NCI-H226 (cell line): ENCODE data around the gene CES2.
"Not testable (repeated sequence)": the region's sequence is repeated elsewhere in the genome, so short reads cannot be mapped to it uniquely, and the experiment has no call there.

ENCODE experiments used
- DNase-seq: peaks from one replicate; pipeline ENCODE4 v3.0.0-alpha.2; 2015

Gene CES2, protein sequence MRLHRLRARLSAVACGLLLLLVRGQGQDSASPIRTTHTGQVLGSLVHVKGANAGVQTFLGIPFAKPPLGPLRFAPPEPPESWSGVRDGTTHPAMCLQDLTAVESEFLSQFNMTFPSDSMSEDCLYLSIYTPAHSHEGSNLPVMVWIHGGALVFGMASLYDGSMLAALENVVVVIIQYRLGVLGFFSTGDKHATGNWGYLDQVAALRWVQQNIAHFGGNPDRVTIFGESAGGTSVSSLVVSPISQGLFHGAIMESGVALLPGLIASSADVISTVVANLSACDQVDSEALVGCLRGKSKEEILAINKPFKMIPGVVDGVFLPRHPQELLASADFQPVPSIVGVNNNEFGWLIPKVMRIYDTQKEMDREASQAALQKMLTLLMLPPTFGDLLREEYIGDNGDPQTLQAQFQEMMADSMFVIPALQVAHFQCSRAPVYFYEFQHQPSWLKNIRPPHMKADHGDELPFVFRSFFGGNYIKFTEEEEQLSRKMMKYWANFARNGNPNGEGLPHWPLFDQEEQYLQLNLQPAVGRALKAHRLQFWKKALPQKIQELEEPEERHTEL

DNA sequence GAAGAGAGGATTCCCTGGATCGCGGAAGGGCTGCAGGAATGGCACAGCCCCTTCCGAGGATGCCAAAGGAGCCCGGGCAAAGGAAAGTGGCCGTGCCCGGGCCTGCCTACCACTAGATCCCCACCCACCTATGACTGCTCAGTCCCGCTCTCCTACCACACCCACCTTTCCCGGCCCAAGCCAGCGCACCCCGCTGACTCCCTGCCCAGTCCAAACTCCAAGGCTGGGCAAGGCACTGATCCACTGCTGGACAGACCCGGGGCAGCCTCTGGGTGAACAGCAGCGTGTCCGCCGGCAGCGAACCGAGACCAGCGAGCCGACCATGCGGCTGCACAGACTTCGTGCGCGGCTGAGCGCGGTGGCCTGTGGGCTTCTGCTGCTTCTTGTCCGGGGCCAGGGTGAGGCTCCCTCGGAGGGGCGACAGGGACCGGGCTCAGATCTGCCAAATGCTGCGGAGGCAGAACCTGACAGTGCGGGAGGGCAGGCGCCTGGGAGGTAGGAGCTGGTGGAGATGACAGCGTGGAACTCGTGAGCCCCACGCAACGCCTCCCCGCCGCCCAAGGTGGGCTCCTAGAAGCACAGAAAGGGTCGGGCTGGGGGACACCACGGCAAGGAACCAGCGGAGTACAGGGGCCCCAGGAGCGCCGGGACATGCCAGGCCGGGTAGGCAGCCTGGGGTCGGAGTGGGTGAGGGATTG, at the start of gene CES2:
Gene CES2, plus strand, starts transcription at position 203 of the 698 bp plus-strand sequence. Its CDS starts 120 bp downstream, at position 323.
- peak; percentile 57 for DNase-seq

DNA sequence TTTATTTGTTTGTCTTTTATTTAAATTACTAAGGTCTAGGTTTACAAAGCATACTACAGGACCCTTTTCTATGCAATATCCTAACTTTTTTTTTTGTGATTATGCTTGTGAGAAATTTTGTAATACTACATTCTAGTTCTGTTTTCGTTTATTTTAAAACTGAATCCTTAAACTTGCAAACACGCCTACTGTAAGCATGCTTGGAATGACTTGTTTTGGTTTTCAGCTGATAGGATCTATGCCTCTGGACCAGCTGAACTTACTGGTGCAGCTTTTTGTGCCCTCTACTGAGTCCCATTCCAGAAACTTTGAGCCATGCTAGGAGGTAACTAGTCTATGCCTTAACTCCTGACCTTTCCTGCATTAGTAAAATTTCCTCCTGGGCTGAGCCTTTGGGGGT, 49.0 kb upstream of the CES2 start:
- DNase-seq, result no peak

- DNase-seq, result no peak
Measured at GRCh38 chr16:66886914-66887313, 48.4 kb upstream of the CES2 start.

DNA sequence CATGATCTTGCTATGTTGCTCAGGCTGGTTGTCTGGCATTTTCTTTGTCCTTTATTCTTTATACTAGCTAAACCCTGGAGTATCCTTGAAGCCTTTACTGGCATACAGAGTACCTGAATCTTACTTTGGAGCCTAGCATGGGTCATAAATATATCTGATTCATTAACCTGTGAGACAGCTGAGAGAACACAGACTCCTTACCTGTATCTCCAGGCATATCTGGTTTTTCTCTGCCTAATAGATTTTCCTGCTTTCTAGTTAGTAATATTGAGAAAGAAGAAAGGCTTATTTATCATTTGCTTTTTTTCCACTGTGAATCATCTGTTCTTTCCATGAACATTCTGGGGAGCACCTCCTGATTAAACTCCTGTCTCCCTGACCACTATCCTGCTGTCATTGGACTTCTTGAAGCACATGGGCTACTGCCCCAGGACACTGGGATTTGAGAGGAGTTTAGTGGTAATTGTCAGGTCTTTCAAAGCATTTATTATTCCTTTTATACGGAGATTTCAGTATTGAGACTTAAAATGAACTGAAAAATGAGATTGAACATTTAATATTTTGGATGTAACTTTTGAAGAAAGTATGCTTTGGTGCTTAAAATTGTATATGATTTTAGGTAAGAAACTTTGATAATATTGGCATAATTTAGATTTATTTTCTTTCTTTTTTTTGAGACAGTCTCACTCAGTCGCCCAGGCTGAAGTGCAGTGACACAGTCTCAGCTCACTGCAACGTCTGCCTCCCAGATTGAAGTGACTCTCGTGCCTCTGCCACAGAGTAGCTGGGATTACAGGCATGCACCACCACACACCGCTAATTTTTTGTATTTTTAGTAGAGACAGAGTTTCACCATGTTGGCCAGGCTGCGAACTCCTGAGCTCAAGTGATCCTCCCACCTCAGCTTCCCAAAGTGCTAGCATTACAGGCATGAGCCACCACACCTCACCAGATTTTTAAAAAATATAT, 46.4 kb upstream of the CES2 start:
- DNase-seq, result no peak

- no peak for DNase-seq
Measured at GRCh38 chr16:66889622-66890021, 45.7 kb upstream of the CES2 start.

DNA sequence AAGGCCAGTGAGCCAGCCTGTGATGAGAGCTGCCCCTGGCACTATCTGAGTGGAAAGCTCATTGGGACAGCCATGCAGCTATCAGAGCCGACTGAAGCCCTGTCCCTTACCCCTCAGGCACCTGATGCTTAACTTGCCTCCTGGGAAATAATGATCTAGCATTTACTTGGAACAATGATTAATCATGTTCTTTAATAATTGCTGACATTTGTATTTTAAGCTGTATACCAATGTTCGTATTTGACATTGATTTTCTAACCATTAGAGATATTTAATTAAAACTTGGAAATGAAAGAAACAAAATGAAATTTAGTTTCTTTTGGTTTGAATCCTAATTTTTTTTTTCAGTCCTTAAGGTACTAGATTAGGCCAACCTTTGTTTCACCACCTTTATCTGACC, 44.5 kb upstream of the CES2 start:
- no peak for DNase-seq

DNA sequence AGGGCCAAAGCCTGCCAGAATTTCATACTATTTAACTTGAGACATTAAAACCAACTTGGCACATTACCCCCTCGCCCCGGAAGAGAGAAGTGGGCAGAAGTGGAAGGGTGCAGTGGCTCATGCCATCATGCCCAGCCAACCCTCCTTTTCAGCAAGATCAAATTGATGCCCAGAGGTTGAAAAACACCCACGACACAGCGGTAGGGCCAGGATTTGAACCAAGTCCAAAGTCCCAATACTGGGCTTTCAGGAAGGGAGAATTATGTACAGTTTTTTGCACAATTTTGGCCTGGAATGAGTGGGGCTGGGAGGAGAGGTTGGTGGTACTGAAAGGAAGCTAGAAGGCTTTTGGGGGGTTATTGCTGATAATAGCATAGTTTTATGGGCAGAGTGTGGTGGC, 44.0 kb upstream of the CES2 start:
- no peak for DNase-seq

GRCh38 chr16:66891797-66892196, 43.5 kb upstream of the CES2 start:
- no peak for DNase-seq

DNA sequence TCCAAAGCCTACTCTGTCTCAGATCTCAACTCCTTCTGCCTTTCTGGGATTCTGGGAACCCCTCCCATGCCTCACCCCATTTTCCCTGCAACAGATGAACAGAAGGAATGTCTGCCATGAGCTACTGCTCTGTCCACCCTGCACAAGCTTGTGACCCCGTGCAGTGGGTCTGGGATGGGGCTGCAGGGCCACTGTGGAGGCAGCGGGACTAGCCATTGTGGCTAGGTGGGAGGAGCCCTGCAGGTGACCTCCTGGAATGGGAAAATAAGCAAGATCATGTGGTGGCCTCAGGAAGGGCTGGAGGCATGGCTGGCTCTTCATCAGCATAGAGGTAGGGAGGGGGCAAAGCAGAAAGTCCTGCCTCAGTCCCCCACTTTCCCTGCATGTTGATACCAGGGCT, 41.3 kb upstream of the CES2 start:
- DNase-seq, result no peak

DNA sequence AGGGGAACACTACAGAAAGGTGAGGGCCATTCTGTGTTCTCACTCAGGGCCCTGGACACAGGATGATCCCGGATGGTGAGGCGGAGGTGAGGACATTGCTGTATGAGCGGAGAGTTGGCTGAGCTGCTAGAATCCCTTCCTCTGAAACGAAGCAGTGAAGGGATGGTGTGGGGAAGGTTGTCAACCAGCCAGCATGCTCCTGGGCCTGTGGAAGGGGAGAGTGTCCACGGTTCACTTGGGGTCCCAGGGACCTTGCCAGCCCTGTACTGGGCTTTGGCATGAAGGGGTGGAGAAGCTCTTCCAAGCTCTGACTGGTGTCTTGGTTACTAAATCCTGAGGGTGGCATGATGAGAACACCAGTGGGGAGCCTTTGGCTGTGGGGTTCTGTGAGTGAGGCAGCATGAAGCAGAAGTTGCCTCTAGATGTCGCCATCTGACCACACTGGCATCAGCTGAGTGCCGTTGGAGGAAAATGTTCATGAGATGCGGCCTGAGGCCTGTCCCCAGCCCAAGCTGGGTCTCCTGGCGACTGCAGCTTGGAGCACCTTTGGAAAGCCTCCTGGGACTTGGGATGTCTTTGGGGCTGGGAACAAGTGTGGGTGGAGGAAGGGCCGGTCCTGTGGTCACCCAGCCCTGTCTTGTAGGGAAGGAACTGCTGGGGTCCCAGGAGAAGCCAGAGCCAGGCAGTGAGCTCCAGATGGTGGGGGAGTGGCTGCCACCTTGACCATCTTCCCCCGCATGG, 40.2 kb upstream of the CES2 start:
- peak; percentile 50 for DNase-seq

DNA sequence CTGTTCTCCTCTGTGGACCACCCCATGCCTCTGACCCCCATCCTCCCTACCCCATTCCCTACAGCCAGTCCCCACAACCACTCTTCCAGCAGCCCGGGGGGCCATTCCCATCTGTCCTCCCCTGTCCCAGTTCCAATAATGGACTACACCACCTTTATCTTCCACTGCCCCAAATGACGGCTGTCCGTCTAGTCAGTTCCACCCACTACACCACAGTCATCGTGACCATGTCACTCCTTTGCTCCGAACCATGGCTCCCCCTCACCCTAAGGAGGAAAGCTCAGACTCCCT, 39.7 kb upstream of the CES2 start:
- DNase-seq, result no peak

- no peak for DNase-seq
Measured at GRCh38 chr16:66895999-66896398, 39.3 kb upstream of the CES2 start.

DNA sequence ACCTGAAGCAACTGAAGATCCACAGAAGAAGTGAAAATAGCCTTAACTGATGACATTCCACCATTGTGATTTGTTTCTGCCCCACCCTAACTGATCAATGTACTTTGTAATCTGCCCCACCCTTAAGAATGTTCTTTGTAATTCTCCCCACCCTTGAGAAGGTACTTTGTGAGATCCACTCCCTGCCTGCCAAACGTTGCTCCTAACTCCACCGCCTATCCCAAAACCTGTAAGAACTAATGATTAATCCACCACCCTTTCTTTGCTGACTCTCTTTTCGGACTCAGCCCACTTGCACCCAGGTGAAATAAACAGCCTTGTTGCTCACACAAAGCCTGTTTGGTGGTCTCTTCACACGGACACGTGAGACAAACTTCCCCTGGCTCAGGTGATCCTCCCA, 38.6 kb upstream of the CES2 start:
- DNase-seq, result not testable (repeated sequence)

- DNase-seq, result peak; percentile 41
Measured at GRCh38 chr16:66898207-66898606, 37.1 kb upstream of the CES2 start.

DNA sequence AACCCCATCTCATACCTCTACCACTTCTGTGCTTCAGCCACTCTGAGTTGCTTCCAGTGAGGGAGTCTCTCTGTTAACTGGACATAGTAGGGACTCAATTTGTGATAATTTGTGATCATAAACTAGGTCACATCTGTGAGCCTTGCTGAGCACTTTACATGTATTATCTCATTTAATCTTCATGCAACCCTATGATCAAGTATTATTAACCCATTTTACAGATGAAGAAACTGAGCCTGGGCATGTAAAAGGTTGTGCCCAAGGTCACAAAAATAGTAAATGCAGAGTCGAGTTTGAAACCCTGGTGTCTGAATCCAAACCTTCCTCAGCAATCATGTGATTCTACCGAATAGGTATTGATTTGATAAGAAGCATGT, 36.4 kb upstream of the CES2 start:
- DNase-seq, result no peak

DNA sequence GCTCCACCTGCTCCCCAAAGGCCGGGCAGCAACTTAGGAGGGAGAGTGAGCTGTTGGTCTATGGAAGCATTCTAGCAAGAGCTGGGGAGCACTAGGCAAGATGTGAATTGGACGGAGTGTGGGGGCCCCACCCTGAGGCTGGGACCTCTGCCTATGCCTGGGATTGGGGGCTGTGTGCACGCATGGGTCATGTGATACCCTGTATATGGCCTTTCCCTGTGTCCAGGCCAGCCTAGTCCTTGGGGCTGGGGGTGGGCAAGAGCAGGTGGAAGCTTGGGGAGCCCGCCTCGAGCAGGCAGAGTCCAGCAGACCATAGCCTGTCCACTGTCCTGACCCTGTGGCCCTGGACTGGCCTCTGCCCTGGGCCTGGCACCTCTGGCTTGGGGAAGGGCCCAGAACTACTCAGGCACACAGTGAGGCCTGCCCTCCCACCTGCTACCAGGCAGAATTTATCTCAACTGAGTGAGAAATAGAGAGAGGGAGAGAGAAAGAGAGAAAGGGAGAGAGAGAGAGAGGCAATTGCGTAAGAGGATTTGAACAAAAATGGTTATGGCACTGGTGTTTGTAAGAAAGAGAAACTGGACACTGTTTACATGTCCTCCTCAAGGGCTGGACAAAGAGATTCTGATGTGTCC, 35.9 kb upstream of the CES2 start:
- peak; percentile 49 for DNase-seq

DNA sequence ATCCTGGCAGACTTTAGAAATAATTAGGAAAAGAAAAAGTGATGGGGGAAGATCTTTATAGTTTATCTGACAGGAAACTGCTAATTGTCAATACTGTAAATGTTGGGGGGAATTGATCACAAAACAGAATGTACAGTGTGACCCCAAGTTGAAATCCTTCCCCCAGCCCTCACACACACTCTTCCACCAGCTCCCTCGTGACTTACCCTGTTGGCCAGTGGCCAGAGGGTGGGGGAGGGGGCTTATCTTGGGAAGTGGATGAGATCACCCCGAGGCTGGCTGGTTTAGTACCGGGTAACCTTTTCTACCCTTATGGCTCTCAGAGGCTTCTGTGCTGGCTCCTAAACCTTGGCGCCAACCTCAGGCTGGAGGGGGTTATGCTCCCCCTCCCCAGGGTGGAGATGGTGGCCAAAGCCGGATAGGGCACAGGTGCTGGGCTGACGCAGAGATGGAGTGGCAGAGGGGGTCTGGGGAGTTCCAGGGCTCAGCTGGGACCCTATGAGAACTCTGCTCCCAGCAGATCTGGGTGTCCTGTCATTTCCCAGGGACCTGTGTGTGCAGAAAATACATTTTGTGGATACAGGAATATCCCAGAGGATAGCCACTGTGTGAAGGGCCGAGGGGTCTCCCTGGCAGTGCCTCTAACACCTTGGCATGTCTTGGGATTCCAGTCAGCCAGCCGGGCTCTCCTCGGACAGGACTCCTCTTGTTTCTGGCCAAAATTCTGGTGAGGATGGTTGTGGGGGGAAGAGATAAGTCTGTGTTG, 35.2 kb upstream of the CES2 start:
- peak; percentile 90 for DNase-seq

GRCh38 chr16:66900721-66901441, 34.4 kb upstream of the CES2 start:
- DNase-seq, result peak; percentile 65

GRCh38 chr16:66901626-66902025, 33.7 kb upstream of the CES2 start:
- no peak for DNase-seq
